Epithelial cell of proximal tubule (primary cell): Measurements from ENCODE around the gene ATP10A. TPM values are rescaled to one million over a fixed set of nuclear protein-coding genes. Genes with fewer than 3 reads are reported as not detected.
"Not testable (repeated sequence)": the region's sequence is repeated elsewhere in the genome, so short reads cannot be mapped to it uniquely, and the experiment has no call there.

Source experiments
- DNase-seq: peaks from one replicate; pipeline ENCODE4 v3.0.0-alpha.2; 2011; ENCODE audit warnings: low read depth
- H3K4me3 ChIP-seq: 2 replicates; pipeline ENCODE4 v1.5.1; 2011; ENCODE audit warnings: low read depth, mild to moderate bottlenecking, low read length
- CTCF ChIP-seq: conservative IDR thresholded peaks from 2 replicates; pipeline ENCODE4 v1.5.1; 2012; ENCODE audit warnings: low read depth, mild to moderate bottlenecking, low read length
- total RNA-seq: library from RNA; depleted of rRNA; stranded (reverse); fragments of >200 nt; gene quantifications from 2 replicates; pipeline ENCODE4 v1.2.3, GENCODE V29; 2015

ATP10A gene
- total RNA-seq, 1 donor from 2014 or later, result 13.0 TPM

GRCh38 chr15:25763954-25764353 lies 99.2 kb downstream of the ATP10A start:
- H3K4me3 ChIP-seq, result no peak overlapping the region
- no peak for TF ChIP-seq CTCF
- no peak for DNase-seq

GRCh38 chr15:25763331-25763751 lies 99.8 kb downstream of the ATP10A start:
- no peak for TF ChIP-seq CTCF
- H3K4me3 ChIP-seq, result no peak overlapping the region
- DNase-seq, result no peak

GRCh38 chr15:25761971-25762662 lies 101.0 kb downstream of the ATP10A start:
- TF ChIP-seq CTCF, result no peak
- DNase-seq, result no peak
- H3K4me3 ChIP-seq, result no peak overlapping the region

GRCh38 chr15:25759421-25759820 lies 103.7 kb downstream of the ATP10A start:
- DNase-seq, result no peak
- H3K4me3 ChIP-seq, result no peak overlapping the region
- TF ChIP-seq CTCF, result no peak

- not testable (repeated sequence) for DNase-seq, H3K4me3 ChIP-seq
Observed at GRCh38 chr15:25758612-25759011, 104.5 kb downstream of the ATP10A start.

- no peak overlapping the region for H3K4me3 ChIP-seq
- no peak for TF ChIP-seq CTCF
- DNase-seq, result no peak
Observed at GRCh38 chr15:25743548-25744275, 119.4 kb downstream of the ATP10A start.

GRCh38 chr15:25742776-25743547 lies 120.2 kb downstream of the ATP10A start:
- no peak for DNase-seq
- H3K4me3 ChIP-seq, result no peak overlapping the region
- TF ChIP-seq CTCF, result no peak
